ENCODE results near the gene KDM4C. TPM values are rescaled to one million over a fixed set of nuclear protein-coding genes. Genes with fewer than 3 reads are reported as not detected.

Gene KDM4C
- total and polyA plus RNA-seq, 11 donors = 4.4 to 19.9 (median 13.3) TPM

DNA sequence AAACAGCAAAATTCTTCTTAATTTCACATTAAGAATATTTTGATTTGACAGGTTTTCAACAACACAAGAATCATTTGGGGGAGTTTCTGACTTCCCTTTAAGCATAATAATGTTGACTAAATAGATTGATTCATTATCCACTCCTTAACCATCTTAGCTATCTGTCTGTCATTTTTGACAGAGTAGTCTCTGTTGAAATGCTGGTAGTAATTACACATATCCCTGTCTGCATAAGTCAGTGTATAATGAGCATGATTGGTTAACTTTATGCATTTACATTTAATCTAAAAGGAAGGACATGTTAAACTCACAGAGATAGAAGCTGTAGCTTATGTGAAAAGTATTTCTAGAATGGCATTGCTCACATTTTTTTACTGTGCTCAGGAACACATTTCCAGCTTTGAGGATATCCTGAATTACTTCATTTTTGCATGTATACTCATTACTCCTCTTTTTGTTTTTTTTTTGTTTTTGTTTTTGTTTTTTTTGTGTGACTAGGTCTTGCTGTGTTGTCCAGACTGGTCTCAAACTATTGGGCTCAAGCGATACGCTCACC, 385.9 kb downstream of the KDM4C start:
- intact Hi-C loops (cut with DNase I) = loop anchor here in 2 of 10 donors (5.0 to 10.0 kb wide), 2 partner anchors 36 to 59 kb away; no protein-coding TSS in a partner anchor
- Histone ChIP-seq H3K9me3 (no peaks in the 10 kb centered on the region), H3K4me1 (peaks cover 0 to 46% (median 14%) of the 10 kb centered on the region in 12 donors), H3K27me3 (no peaks in the 10 kb centered on the region), H3K36me3 (no peaks in the 10 kb centered on the region), H3K27ac (peak overlapping the region in 4 of 12 donors; percentile 42 to 80 (median 50)), H3K4me3 (no peak overlapping the region)
- TF ChIP-seq, protein P1, sequence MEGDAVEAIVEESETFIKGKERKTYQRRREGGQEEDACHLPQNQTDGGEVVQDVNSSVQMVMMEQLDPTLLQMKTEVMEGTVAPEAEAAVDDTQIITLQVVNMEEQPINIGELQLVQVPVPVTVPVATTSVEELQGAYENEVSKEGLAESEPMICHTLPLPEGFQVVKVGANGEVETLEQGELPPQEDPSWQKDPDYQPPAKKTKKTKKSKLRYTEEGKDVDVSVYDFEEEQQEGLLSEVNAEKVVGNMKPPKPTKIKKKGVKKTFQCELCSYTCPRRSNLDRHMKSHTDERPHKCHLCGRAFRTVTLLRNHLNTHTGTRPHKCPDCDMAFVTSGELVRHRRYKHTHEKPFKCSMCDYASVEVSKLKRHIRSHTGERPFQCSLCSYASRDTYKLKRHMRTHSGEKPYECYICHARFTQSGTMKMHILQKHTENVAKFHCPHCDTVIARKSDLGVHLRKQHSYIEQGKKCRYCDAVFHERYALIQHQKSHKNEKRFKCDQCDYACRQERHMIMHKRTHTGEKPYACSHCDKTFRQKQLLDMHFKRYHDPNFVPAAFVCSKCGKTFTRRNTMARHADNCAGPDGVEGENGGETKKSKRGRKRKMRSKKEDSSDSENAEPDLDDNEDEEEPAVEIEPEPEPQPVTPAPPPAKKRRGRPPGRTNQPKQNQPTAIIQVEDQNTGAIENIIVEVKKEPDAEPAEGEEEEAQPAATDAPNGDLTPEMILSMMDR (IDR thresholded peaks at IDR 0.05) = no peak
- no peak for TF ChIP-seq POLR2A (IDR thresholded peaks at IDR 0.05)
- 93 to 99% (median 96%) methylated on average over 2 of the region's 2 CpGs for WGBS, 4 donors
- ATAC-seq (no peak), DNase-seq (no peak)

DNA sequence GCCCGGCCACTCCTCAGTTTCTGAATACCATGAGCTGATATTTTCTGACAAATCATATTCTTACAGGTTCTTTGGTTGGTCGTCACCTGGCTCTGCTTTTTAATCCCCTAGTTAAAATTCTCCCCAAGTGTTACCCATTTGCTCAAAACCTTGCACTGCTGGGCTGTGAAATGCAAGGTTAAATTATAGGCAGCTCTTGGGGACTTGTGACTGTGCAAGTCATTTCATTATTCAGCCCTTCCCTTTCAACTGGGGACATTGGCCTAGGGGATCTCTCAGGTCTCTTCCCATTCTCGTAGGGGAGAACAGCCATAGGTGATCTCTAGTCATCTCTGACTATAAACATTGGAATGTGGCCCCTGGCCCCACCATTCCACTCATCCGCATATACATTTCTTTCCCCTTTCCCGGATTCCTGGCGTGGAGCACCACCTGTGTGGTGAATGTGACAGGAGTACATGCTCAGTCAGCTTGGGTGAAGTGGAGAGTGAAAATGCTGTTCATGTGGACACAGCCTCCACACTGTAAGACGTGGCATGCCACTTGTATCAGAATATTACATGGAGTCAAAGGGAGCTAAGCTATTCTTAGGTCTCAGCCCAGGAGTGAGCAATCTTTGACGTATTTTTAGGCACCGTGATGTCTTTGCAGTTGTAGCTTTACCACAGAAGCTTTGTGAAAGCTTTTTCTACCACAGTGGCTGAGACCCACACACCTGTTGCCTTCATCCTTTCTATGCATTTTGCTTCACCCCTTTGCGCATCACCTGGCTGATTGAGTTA, 386.7 kb downstream of the KDM4C start:
- intact Hi-C loops (cut with DNase I) = loop anchor here in 2 of 10 donors (5.0 to 10.0 kb wide), 2 partner anchors 37 to 60 kb away; no protein-coding TSS in a partner anchor
- peak; percentile 41 to 80 (median 67) for ATAC-seq
- 72 to 79% (median 77%) methylated on average over 10 of the region's 10 CpGs for WGBS, 4 donors
- no peak for TF ChIP-seq POLR2A (IDR thresholded peaks at IDR 0.05)
- TF ChIP-seq, protein P1 (IDR thresholded peaks at IDR 0.05) = no peak
- peak overlapping the region in 11 of 12 donors; percentile 9 to 80 (median 52) for H3K27ac ChIP-seq
- H3K4me1 ChIP-seq = peaks cover 0 to 54% (median 18%) of the 10 kb centered on the region in 12 donors
- DNase-seq = no peak
- H3K4me3 ChIP-seq = no peak overlapping the region
- H3K27me3 ChIP-seq = no peaks in the 10 kb centered on the region
- H3K36me3 ChIP-seq = no peaks in the 10 kb centered on the region
- no peaks in the 10 kb centered on the region for H3K9me3 ChIP-seq

GRCh38 chr9:7145361-7146069, 387.7 kb downstream of the KDM4C start:
- Histone ChIP-seq H3K36me3 (no peaks in the 10 kb centered on the region), H3K4me3 (no peak overlapping the region), H3K27me3 (no peaks in the 10 kb centered on the region), H3K4me1 (peaks cover 0 to 64% (median 22%) of the 10 kb centered on the region in 12 donors), H3K27ac (peak overlapping the region in 9 of 12 donors; percentile 16 to 80 (median 52)), H3K9me3 (no peaks in the 10 kb centered on the region)
- no peak for DNase-seq
- intact Hi-C loops (cut with DNase I) = loop anchor here in 1 of 10 donors (10.0 kb wide), 1 partner anchor 61 kb away; no protein-coding TSS in a partner anchor
- ATAC-seq = no peak
- TF ChIP-seq POLR2A (IDR thresholded peaks at IDR 0.05) = no peak
- TF ChIP-seq, protein P1 (IDR thresholded peaks at IDR 0.05) = no peak
- WGBS, 4 donors = 85 to 92% (median 91%) methylated on average over 8 of the region's 8 CpGs

All from heart left ventricle (tissue), 16 donors.